SK-N-SH (cell line): ENCODE results near the gene OR6B1. TPM values are rescaled to one million over a fixed set of nuclear protein-coding genes. Genes with fewer than 3 reads are reported as not detected.

Experiments used
- CTCF ChIA-PET: fragments of 300-600, 350-600 bp; formaldehyde crosslinking; extraction: SDS; loops from one replicate; lab custom pipeline; 2021; lab: Yijun Ruan, JAX
- POLR2A ChIA-PET: fragments of 350-600 bp; sonication (Branson Sonifier 250); formaldehyde crosslinking; extraction: SDS; loops from one replicate; lab custom pipeline; 2020; ENCODE audit warnings: antibody characterized with exemption, inconsistent platforms; lab: Yijun Ruan, JAX
- DNase-seq: peaks from one replicate; pipeline ENCODE4 v3.0.0; 2012
- H2AFZ ChIP-seq: fragments of 200-600 bp; sonication (generic); 2 replicates; pipeline ENCODE4 v1.8.1; 2016; ENCODE audit warnings: antibody characterized with exemption, mild to moderate bottlenecking, low read depth
- H3F3A ChIP-seq: fragments of 200-600 bp; sonication (generic); replicated peaks from 2 replicates; pipeline ENCODE3; 2016; ENCODE audit warnings: antibody characterized with exemption, mild to moderate bottlenecking; ENCODE audit not compliant: insufficient read depth
- H3K27ac ChIP-seq, 2 experiments: fragments of 200-500 bp in 1 of 2; fragments of 200-600 bp in 1 of 2; sonication (Bioruptor generic) in 1 of 2; sonication (generic), shearing (Covaris generic) in 1 of 2; 2 replicates each; pipeline versions ENCODE4 v1.5.1 to v1.6.1; 2014 to 2016; ENCODE audit warnings: low read depth in 2 of 2, inconsistent platforms in 1 of 2, low read length in 1 of 2, mild to moderate bottlenecking in 1 of 2, mixed read lengths in 1 of 2
- H3K27me3 ChIP-seq: fragments of 200-600 bp; sonication (generic), shearing (Covaris generic); 2 replicates; pipeline ENCODE4 v1.6.1; 2016; ENCODE audit warnings: mixed run types; ENCODE audit not compliant: insufficient read depth
- H3K36me3 ChIP-seq, 2 experiments: fragments of 200-500 bp in 1 of 2; fragments of 200-600 bp in 1 of 2; sonication (Bioruptor generic) in 1 of 2; sonication (generic) in 1 of 2; replicated peaks in 1 of 2; 2 replicates each; pipeline versions ENCODE3 to v1.5.1; 2014 to 2016; ENCODE audit warnings: low read length in 1 of 2, mild to moderate bottlenecking in 1 of 2; ENCODE audit not compliant: insufficient read depth in 2 of 2, control insufficient read depth in 1 of 2
- H3K4me1 ChIP-seq, 2 experiments: fragments of 200-500 bp in 1 of 2; fragments of 200-600 bp in 1 of 2; sonication (Bioruptor generic) in 1 of 2; sonication (generic), shearing (Covaris generic) in 1 of 2; 2 replicates each; pipeline versions ENCODE4 v1.5.1 to v1.6.1; 2014 to 2016; ENCODE audit warnings: low read depth in 1 of 2, low read length in 1 of 2, mixed run types in 1 of 2; ENCODE audit not compliant: insufficient read depth in 2 of 2, control insufficient read depth in 1 of 2
- H3K4me2 ChIP-seq: fragments of 200-600 bp; sonication (generic), shearing (Covaris generic); 2 replicates; pipeline ENCODE4 v1.6.1; 2017; ENCODE audit warnings: mixed run types
- H3K4me3 ChIP-seq, 2 experiments: fragments of 200-500 bp in 1 of 2; fragments of 200-600 bp in 1 of 2; sonication (Bioruptor generic) in 1 of 2; sonication (generic), shearing (Covaris generic) in 1 of 2; 2 replicates each; pipeline versions ENCODE4 v1.5.1 to v1.8.1; 2014 to 2016; ENCODE audit warnings: low read depth in 2 of 2, inconsistent platforms in 1 of 2, low read length in 1 of 2, mild to moderate bottlenecking in 1 of 2, mixed read lengths in 1 of 2, moderate library complexity in 1 of 2
- H3K79me2 ChIP-seq: fragments of 200-600 bp; sonication (generic); 2 replicates; pipeline ENCODE4 v1.8.1; 2017; ENCODE audit warnings: mild to moderate bottlenecking; ENCODE audit not compliant: insufficient read depth
- H3K9ac ChIP-seq: fragments of 200-600 bp; sonication (generic); 2 replicates; pipeline ENCODE4 v1.6.1; 2017; ENCODE audit warnings: mixed run types
- H3K9me2 ChIP-seq: fragments of 200-600 bp; sonication (generic); 2 replicates; pipeline ENCODE4 v1.6.1; 2017; ENCODE audit warnings: mixed run types
- H3K9me3 ChIP-seq: fragments of 200-600 bp; sonication (generic); 2 replicates; pipeline ENCODE4 v1.6.1; 2017; ENCODE audit warnings: mixed run types, mild to moderate bottlenecking, moderate library complexity
- H4K20me1 ChIP-seq: fragments of 200-600 bp; sonication (generic); 2 replicates; pipeline ENCODE4 v1.6.1; 2017; ENCODE audit warnings: mild to moderate bottlenecking, mixed run types; ENCODE audit not compliant: insufficient read depth
- ELF1 ChIP-seq: IDR thresholded peaks from 2 replicates; pipeline ENCODE4 v1.4.0; 2012
- EP300 ChIP-seq, 2 experiments: IDR thresholded peaks; 2 replicates each; pipeline versions ENCODE4 v1.4.0 to v1.6.1; 2012; ENCODE audit warnings: borderline replicate concordance in 1 of 2, low read depth in 1 of 2, low read length in 1 of 2
- FOSL2 ChIP-seq: IDR thresholded peaks from 2 replicates; pipeline ENCODE4 v1.4.0; 2012; ENCODE audit warnings: low read depth, mild to moderate bottlenecking, moderate library complexity, borderline replicate concordance
- FOXM1 ChIP-seq: IDR thresholded peaks from 2 replicates; pipeline ENCODE4 v1.4.0; 2012; ENCODE audit warnings: low read depth, mild to moderate bottlenecking
- GABPA ChIP-seq: IDR thresholded peaks from 2 replicates; pipeline ENCODE4 v1.4.0; 2012; ENCODE audit warnings: low read depth, mild to moderate bottlenecking
- JUND ChIP-seq: IDR thresholded peaks from 2 replicates; pipeline ENCODE4 v1.4.0; 2012
- MEF2A ChIP-seq: IDR thresholded peaks from 2 replicates; pipeline ENCODE4 v1.4.0; 2012; ENCODE audit warnings: low read depth, borderline replicate concordance
- NFIC ChIP-seq: IDR thresholded peaks from 2 replicates; pipeline ENCODE4 v1.4.0; 2012; ENCODE audit warnings: borderline replicate concordance
- RAD21 ChIP-seq: IDR thresholded peaks from 2 replicates; pipeline ENCODE4 v1.6.1; 2012; ENCODE audit warnings: mild to moderate bottlenecking, low read length
- RXRA ChIP-seq: IDR thresholded peaks from 2 replicates; pipeline ENCODE4 v1.4.0; 2012; ENCODE audit warnings: low read depth, mild to moderate bottlenecking, borderline replicate concordance
- SMC3 ChIP-seq: IDR thresholded peaks from 2 replicates; pipeline ENCODE4 v1.6.1; 2012; ENCODE audit warnings: low read depth, low read length, improper control_type of control experiment
- TAF1 ChIP-seq: IDR thresholded peaks from 2 replicates; pipeline ENCODE4 v1.6.1; 2012; ENCODE audit warnings: low read depth, mild to moderate bottlenecking, low read length, moderate library complexity, borderline replicate concordance
- TCF12 ChIP-seq: IDR thresholded peaks from 2 replicates; pipeline ENCODE4 v1.4.0; 2012
- WGBS: methylation state at CpG from one replicate; pipeline ENCODE4 v1.1.6; 2017; ENCODE audit warnings: low lambda C conversion rate; 5-methylcytosine and 5-hydroxymethylcytosine counted together
- polyA plus RNA-seq, 3 experiments: library from polyadenylated mRNA; depleted of rRNA; stranded (reverse); fragments of >200 nt; gene quantifications; 2 replicates each; pipeline ENCODE4 v1.2.3, GENCODE V29; 2012
- TF ChIP-seq, protein P1 (sequence below): fragments of 200-600 bp; sonication (generic); IDR thresholded peaks from 2 replicates; pipeline ENCODE4 v1.6.1; 2017; ENCODE audit warnings: antibody characterized with exemption, mild to moderate bottlenecking, moderate library complexity
- TF ChIP-seq, protein P2 (sequence below): IDR thresholded peaks from 2 replicates; pipeline ENCODE4 v1.6.1; 2012; ENCODE audit warnings: mild to moderate bottlenecking, low read depth, low read length, moderate library complexity
- TF ChIP-seq, protein P3 (sequence below): fragments of 150-350 bp; IDR thresholded peaks from 2 replicates; pipeline ENCODE4 v1.6.1; 2016; ENCODE audit warnings: mild to moderate bottlenecking, low read depth, low read length

Gene OR6B1
- polyA plus RNA-seq, 1 of the 3 experiments (the other 2 are of a cell fraction), result not detected

DNA sequence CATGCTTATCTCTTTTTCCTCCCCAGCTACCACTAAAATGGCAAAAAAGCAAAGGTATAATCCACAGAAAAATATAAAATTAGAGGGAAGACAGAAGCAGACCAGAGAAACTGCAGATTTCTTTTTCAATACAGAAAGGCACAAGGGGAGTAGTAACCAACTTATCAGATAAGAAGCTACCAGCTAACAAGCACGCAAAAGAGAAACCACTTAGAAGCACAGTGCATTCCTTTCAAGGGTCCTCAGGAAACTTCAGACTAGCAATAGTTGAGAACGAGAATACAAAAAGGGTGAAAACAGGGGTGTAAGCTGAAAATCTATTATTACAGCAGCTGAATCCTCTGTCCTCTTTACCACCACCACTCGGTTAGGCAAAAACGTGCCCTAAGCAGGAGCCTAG, 38.8 kb downstream of the OR6B1 start:
- Histone ChIP-seq H4K20me1 (no peaks in the 10 kb centered on the region), H3K9me3 (no peaks in the 10 kb centered on the region), H3K27ac (no peak overlapping the region), H3K4me1 (no peaks in the 10 kb centered on the region), H3K9me2 (no peaks in the 10 kb centered on the region), H3K27me3 (no peaks in the 10 kb centered on the region), H3K4me2 (no peak overlapping the region), H3F3A (no peaks in the 10 kb centered on the region), H2AFZ (no peak overlapping the region), H3K36me3 (no peaks in the 10 kb centered on the region), H3K79me2 (no peaks in the 10 kb centered on the region), H3K4me3 (no peak overlapping the region), H3K9ac (no peak overlapping the region)
- POLR2A ChIA-PET, result no interaction called here
- 2% methylated on average over 4 of the region's 4 CpGs for WGBS
- TF ChIP-seq JUND (no peak), ELF1 (no peak), RXRA (no peak), EP300 (IDR thresholded peaks at IDR 0.05; ENCODE audit: borderline replicate concordance in 1 of 2, low read depth in 1 of 2, low read length in 1 of 2) (no peak), TAF1 (no peak), TCF12 (no peak), NFIC (no peak), GABPA (no peak), FOSL2 (no peak), RAD21 (no peak), SMC3 (no peak), FOXM1 (no peak), MEF2A (no peak)
- TF ChIP-seq, protein P1, sequence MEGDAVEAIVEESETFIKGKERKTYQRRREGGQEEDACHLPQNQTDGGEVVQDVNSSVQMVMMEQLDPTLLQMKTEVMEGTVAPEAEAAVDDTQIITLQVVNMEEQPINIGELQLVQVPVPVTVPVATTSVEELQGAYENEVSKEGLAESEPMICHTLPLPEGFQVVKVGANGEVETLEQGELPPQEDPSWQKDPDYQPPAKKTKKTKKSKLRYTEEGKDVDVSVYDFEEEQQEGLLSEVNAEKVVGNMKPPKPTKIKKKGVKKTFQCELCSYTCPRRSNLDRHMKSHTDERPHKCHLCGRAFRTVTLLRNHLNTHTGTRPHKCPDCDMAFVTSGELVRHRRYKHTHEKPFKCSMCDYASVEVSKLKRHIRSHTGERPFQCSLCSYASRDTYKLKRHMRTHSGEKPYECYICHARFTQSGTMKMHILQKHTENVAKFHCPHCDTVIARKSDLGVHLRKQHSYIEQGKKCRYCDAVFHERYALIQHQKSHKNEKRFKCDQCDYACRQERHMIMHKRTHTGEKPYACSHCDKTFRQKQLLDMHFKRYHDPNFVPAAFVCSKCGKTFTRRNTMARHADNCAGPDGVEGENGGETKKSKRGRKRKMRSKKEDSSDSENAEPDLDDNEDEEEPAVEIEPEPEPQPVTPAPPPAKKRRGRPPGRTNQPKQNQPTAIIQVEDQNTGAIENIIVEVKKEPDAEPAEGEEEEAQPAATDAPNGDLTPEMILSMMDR, result no peak
- TF ChIP-seq, protein P2, sequence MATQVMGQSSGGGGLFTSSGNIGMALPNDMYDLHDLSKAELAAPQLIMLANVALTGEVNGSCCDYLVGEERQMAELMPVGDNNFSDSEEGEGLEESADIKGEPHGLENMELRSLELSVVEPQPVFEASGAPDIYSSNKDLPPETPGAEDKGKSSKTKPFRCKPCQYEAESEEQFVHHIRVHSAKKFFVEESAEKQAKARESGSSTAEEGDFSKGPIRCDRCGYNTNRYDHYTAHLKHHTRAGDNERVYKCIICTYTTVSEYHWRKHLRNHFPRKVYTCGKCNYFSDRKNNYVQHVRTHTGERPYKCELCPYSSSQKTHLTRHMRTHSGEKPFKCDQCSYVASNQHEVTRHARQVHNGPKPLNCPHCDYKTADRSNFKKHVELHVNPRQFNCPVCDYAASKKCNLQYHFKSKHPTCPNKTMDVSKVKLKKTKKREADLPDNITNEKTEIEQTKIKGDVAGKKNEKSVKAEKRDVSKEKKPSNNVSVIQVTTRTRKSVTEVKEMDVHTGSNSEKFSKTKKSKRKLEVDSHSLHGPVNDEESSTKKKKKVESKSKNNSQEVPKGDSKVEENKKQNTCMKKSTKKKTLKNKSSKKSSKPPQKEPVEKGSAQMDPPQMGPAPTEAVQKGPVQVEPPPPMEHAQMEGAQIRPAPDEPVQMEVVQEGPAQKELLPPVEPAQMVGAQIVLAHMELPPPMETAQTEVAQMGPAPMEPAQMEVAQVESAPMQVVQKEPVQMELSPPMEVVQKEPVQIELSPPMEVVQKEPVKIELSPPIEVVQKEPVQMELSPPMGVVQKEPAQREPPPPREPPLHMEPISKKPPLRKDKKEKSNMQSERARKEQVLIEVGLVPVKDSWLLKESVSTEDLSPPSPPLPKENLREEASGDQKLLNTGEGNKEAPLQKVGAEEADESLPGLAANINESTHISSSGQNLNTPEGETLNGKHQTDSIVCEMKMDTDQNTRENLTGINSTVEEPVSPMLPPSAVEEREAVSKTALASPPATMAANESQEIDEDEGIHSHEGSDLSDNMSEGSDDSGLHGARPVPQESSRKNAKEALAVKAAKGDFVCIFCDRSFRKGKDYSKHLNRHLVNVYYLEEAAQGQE, result no peak
- TF ChIP-seq, protein P3, sequence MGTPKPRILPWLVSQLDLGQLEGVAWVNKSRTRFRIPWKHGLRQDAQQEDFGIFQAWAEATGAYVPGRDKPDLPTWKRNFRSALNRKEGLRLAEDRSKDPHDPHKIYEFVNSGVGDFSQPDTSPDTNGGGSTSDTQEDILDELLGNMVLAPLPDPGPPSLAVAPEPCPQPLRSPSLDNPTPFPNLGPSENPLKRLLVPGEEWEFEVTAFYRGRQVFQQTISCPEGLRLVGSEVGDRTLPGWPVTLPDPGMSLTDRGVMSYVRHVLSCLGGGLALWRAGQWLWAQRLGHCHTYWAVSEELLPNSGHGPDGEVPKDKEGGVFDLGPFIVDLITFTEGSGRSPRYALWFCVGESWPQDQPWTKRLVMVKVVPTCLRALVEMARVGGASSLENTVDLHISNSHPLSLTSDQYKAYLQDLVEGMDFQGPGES, result no peak
- CTCF ChIA-PET, result no interaction called here
- no peak for DNase-seq
